SK-N-SH (cell line): ENCODE measurements around the gene CD200. TPM values are rescaled to one million over a fixed set of nuclear protein-coding genes. Genes with fewer than 3 reads are reported as not detected.
A peak's percentile ranks its signal among the peaks of the same experiment; 100 is the strongest.

ENCODE experiments used
- CTCF ChIA-PET: fragments of 300-600, 350-600 bp; formaldehyde crosslinking; extraction: SDS; loops from one replicate; lab custom pipeline; 2021; lab: Yijun Ruan, JAX
- POLR2A ChIA-PET: fragments of 350-600 bp; sonication (Branson Sonifier 250); formaldehyde crosslinking; extraction: SDS; loops from one replicate; lab custom pipeline; 2020; ENCODE audit warnings: antibody characterized with exemption, inconsistent platforms; lab: Yijun Ruan, JAX
- DNase-seq: peaks from one replicate; pipeline ENCODE4 v3.0.0; 2012
- H2AFZ ChIP-seq: fragments of 200-600 bp; sonication (generic); 2 replicates; pipeline ENCODE4 v1.8.1; 2016; ENCODE audit warnings: antibody characterized with exemption, mild to moderate bottlenecking, low read depth
- H3F3A ChIP-seq: fragments of 200-600 bp; sonication (generic); replicated peaks from 2 replicates; pipeline ENCODE3; 2016; ENCODE audit warnings: antibody characterized with exemption, mild to moderate bottlenecking; ENCODE audit not compliant: insufficient read depth
- H3K27ac ChIP-seq, 2 experiments: fragments of 200-500 bp in 1 of 2; fragments of 200-600 bp in 1 of 2; sonication (Bioruptor generic) in 1 of 2; sonication (generic), shearing (Covaris generic) in 1 of 2; 2 replicates each; pipeline versions ENCODE4 v1.5.1 to v1.6.1; 2014 to 2016; ENCODE audit warnings: low read depth in 2 of 2, inconsistent platforms in 1 of 2, low read length in 1 of 2, mild to moderate bottlenecking in 1 of 2, mixed read lengths in 1 of 2
- H3K27me3 ChIP-seq: fragments of 200-600 bp; sonication (generic), shearing (Covaris generic); 2 replicates; pipeline ENCODE4 v1.6.1; 2016; ENCODE audit warnings: mixed run types; ENCODE audit not compliant: insufficient read depth
- H3K36me3 ChIP-seq, 2 experiments: fragments of 200-500 bp in 1 of 2; fragments of 200-600 bp in 1 of 2; sonication (Bioruptor generic) in 1 of 2; sonication (generic) in 1 of 2; replicated peaks in 1 of 2; 2 replicates each; pipeline versions ENCODE3 to v1.5.1; 2014 to 2016; ENCODE audit warnings: low read length in 1 of 2, mild to moderate bottlenecking in 1 of 2; ENCODE audit not compliant: insufficient read depth in 2 of 2, control insufficient read depth in 1 of 2
- H3K4me1 ChIP-seq, 2 experiments: fragments of 200-500 bp in 1 of 2; fragments of 200-600 bp in 1 of 2; sonication (Bioruptor generic) in 1 of 2; sonication (generic), shearing (Covaris generic) in 1 of 2; 2 replicates each; pipeline versions ENCODE4 v1.5.1 to v1.6.1; 2014 to 2016; ENCODE audit warnings: low read depth in 1 of 2, low read length in 1 of 2, mixed run types in 1 of 2; ENCODE audit not compliant: insufficient read depth in 2 of 2, control insufficient read depth in 1 of 2
- H3K4me2 ChIP-seq: fragments of 200-600 bp; sonication (generic), shearing (Covaris generic); 2 replicates; pipeline ENCODE4 v1.6.1; 2017; ENCODE audit warnings: mixed run types
- H3K4me3 ChIP-seq, 2 experiments: fragments of 200-500 bp in 1 of 2; fragments of 200-600 bp in 1 of 2; sonication (Bioruptor generic) in 1 of 2; sonication (generic), shearing (Covaris generic) in 1 of 2; 2 replicates each; pipeline versions ENCODE4 v1.5.1 to v1.8.1; 2014 to 2016; ENCODE audit warnings: low read depth in 2 of 2, inconsistent platforms in 1 of 2, low read length in 1 of 2, mild to moderate bottlenecking in 1 of 2, mixed read lengths in 1 of 2, moderate library complexity in 1 of 2
- H3K79me2 ChIP-seq: fragments of 200-600 bp; sonication (generic); 2 replicates; pipeline ENCODE4 v1.8.1; 2017; ENCODE audit warnings: mild to moderate bottlenecking; ENCODE audit not compliant: insufficient read depth
- H3K9ac ChIP-seq: fragments of 200-600 bp; sonication (generic); 2 replicates; pipeline ENCODE4 v1.6.1; 2017; ENCODE audit warnings: mixed run types
- H3K9me2 ChIP-seq: fragments of 200-600 bp; sonication (generic); 2 replicates; pipeline ENCODE4 v1.6.1; 2017; ENCODE audit warnings: mixed run types
- H3K9me3 ChIP-seq: fragments of 200-600 bp; sonication (generic); 2 replicates; pipeline ENCODE4 v1.6.1; 2017; ENCODE audit warnings: mixed run types, mild to moderate bottlenecking, moderate library complexity
- H4K20me1 ChIP-seq: fragments of 200-600 bp; sonication (generic); 2 replicates; pipeline ENCODE4 v1.6.1; 2017; ENCODE audit warnings: mild to moderate bottlenecking, mixed run types; ENCODE audit not compliant: insufficient read depth
- CTCF ChIP-seq: fragments of 200-600 bp; sonication (generic); IDR thresholded peaks from 2 replicates; pipeline ENCODE4 v1.6.1; 2017; ENCODE audit warnings: antibody characterized with exemption, mild to moderate bottlenecking, moderate library complexity
- EP300 ChIP-seq, 2 experiments: IDR thresholded peaks; 2 replicates each; pipeline versions ENCODE4 v1.4.0 to v1.6.1; 2012; ENCODE audit warnings: borderline replicate concordance in 1 of 2, low read depth in 1 of 2, low read length in 1 of 2
- FOSL2 ChIP-seq: IDR thresholded peaks from 2 replicates; pipeline ENCODE4 v1.4.0; 2012; ENCODE audit warnings: low read depth, mild to moderate bottlenecking, moderate library complexity, borderline replicate concordance
- FOXJ3 ChIP-seq: sonication (generic); formaldehyde crosslinking; IDR thresholded peaks from 2 replicates; pipeline ENCODE4 v1.5.1; 2020; ENCODE audit warnings: mild to moderate bottlenecking, missing genetic modification reagents
- GABPA ChIP-seq: IDR thresholded peaks from 2 replicates; pipeline ENCODE4 v1.4.0; 2012; ENCODE audit warnings: low read depth, mild to moderate bottlenecking
- GATA2 ChIP-seq: sonication (generic); formaldehyde crosslinking; IDR thresholded peaks from 2 replicates; pipeline ENCODE4 v1.5.0; 2020; ENCODE audit warnings: mild to moderate bottlenecking, missing genetic modification reagents
- MEF2A ChIP-seq: IDR thresholded peaks from 2 replicates; pipeline ENCODE4 v1.4.0; 2012; ENCODE audit warnings: low read depth, borderline replicate concordance
- NFIC ChIP-seq: IDR thresholded peaks from 2 replicates; pipeline ENCODE4 v1.4.0; 2012; ENCODE audit warnings: borderline replicate concordance
- RXRA ChIP-seq: IDR thresholded peaks from 2 replicates; pipeline ENCODE4 v1.4.0; 2012; ENCODE audit warnings: low read depth, mild to moderate bottlenecking, borderline replicate concordance
- TAF1 ChIP-seq: IDR thresholded peaks from 2 replicates; pipeline ENCODE4 v1.6.1; 2012; ENCODE audit warnings: low read depth, mild to moderate bottlenecking, low read length, moderate library complexity, borderline replicate concordance
- TCF12 ChIP-seq: IDR thresholded peaks from 2 replicates; pipeline ENCODE4 v1.4.0; 2012
- WGBS: methylation state at CpG from one replicate; pipeline ENCODE4 v1.1.6; 2017; ENCODE audit warnings: low lambda C conversion rate; 5-methylcytosine and 5-hydroxymethylcytosine counted together
- polyA plus RNA-seq, 3 experiments: library from polyadenylated mRNA; depleted of rRNA; stranded (reverse); fragments of >200 nt; gene quantifications; 2 replicates each; pipeline ENCODE4 v1.2.3, GENCODE V29; 2012
- TF ChIP-seq, protein P1 (sequence below): fragments of 150-350 bp; IDR thresholded peaks from 2 replicates; pipeline ENCODE4 v1.6.1; 2017; ENCODE audit warnings: antibody characterized with exemption, low read length, low read depth, borderline replicate concordance
- TF ChIP-seq, protein P2 (sequence below): IDR thresholded peaks from 2 replicates; pipeline ENCODE4 v1.6.1; 2012; ENCODE audit warnings: mild to moderate bottlenecking, low read depth, low read length, moderate library complexity

CD200 gene
- polyA plus RNA-seq, 1 of the 3 experiments (the other 2 are of a cell fraction), result 1.1 TPM

DNA sequence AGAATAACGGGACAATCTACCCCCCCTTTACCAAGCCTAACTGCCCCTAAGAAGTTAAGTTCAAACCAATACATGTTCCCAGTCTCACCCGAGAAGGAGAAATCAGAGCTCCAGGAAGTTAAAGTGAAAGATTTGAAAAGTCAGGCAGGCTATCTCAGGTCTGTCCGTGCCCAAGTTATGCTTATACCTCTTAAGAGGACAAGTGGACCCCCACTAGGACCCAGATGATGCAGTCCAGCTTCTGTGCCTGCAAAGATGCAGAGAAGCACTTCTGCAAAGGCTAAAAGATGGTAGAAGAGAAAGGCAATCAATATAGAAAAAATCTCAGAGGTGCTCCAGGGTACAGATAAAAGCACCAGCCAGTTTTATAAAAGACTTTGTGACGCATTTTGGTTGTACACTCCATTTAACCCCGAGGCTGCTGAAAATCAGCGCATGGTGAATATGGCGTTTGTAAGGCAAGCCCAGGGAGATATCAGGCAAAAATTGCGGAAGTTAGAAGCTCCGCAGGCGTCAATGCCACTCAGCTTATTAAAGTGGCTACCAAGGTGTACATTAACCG lies 29.1 kb upstream of the CD200 start (continued):
- TF ChIP-seq, protein P1, sequence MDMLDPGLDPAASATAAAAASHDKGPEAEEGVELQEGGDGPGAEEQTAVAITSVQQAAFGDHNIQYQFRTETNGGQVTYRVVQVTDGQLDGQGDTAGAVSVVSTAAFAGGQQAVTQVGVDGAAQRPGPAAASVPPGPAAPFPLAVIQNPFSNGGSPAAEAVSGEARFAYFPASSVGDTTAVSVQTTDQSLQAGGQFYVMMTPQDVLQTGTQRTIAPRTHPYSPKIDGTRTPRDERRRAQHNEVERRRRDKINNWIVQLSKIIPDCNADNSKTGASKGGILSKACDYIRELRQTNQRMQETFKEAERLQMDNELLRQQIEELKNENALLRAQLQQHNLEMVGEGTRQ, result no peak
- TF ChIP-seq RXRA (no peak), FOSL2 (no peak)

DNA sequence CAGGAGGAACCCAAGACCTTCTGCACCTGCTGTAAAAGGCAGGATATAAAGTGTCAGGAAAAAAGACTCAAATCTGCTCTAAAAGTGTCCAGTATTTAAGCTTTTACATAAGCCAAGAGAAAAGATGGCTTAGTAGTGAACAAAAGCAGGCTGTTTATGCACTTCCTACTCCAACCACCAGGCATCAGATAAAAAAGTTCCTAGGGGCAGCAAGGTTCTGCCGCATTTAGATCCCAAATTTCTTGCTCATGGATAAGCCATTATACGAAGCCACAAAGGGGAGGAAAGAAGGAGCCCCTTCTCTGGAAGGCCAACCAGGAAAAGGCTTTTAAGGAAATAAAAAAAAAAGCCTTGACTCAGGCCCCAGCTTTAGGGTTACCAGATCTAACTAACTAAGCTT lies 28.3 kb upstream of the CD200 start:
- peaks cover 0 to 36% of the 10 kb centered on the region in 2 experiments; a peak in 2 of 4 replicates for H3K4me1 ChIP-seq
- H3K9me2 ChIP-seq, result no peaks in the 10 kb centered on the region
- WGBS, result 65% methylated on average over 2 of the region's 2 CpGs
- no peaks in the 10 kb centered on the region for H3K36me3 ChIP-seq
- POLR2A ChIA-PET, result interaction anchor here (2.4 kb wide), 1 partner anchor 29 kb away, joined by 11 read pairs; the partner anchor contains the start of gene CD200
- H3K9me3 ChIP-seq, result no peaks in the 10 kb centered on the region
- DNase-seq, result no peak
- TF ChIP-seq CTCF, result peak; percentile 28; the same call in 1 of the 2 replicates
- TF ChIP-seq MEF2A, result no peak
- no peaks in the 10 kb centered on the region for H3K79me2 ChIP-seq
- no peak overlapping the region for H3K9ac ChIP-seq
- H3K27ac ChIP-seq, result peak overlapping the region in 1 of 2 experiments; percentile 72; a peak in 1 of 4 replicates
- no peaks in the 10 kb centered on the region for H3F3A ChIP-seq
- H2AFZ ChIP-seq, result 0 out of 2 replicates have a peak overlapping the region, but pooled peaks have one; percentile 75
- CTCF ChIA-PET, result interaction anchor here (0.9 to 2.7 kb wide), 8 partner anchors 9 to 227 kb away, joined by 3 to 28 read pairs (median 5); partner anchors contain the start of genes CD200 and SLC9C1
- no peak overlapping the region for H3K4me3 ChIP-seq
- no peaks in the 10 kb centered on the region for H3K27me3 ChIP-seq
- H3K4me2 ChIP-seq, result no peak overlapping the region
- no peaks in the 10 kb centered on the region for H4K20me1 ChIP-seq

GRCh38 chr3:112306825-112307224 lies 26.1 kb upstream of the CD200 start:
- ChIA-PET POLR2A (interaction anchor here (0.6 kb wide), 1 partner anchor 152 kb away, joined by 3 read pairs; no protein-coding TSS in a partner anchor), CTCF (interaction anchor here (1.1 to 2.5 kb wide), 2 partner anchors 14 to 20 kb away, joined by 3 to 9 read pairs; no protein-coding TSS in a partner anchor)
- 87% methylated on average over 8 of the region's 9 CpGs for WGBS
- Histone ChIP-seq H3K79me2 (no peaks in the 10 kb centered on the region), H3F3A (no peaks in the 10 kb centered on the region), H3K9me2 (no peaks in the 10 kb centered on the region), H3K9ac (no peak overlapping the region), H3K4me3 (no peak overlapping the region), H4K20me1 (no peaks in the 10 kb centered on the region), H3K4me2 (no peak overlapping the region), H3K27me3 (no peaks in the 10 kb centered on the region), H3K36me3 (no peaks in the 10 kb centered on the region), H3K9me3 (no peaks in the 10 kb centered on the region), H3K4me1 (peaks cover 0 to 36% of the 10 kb centered on the region in 2 experiments; a peak in 2 of 4 replicates), H2AFZ (no peak overlapping the region), H3K27ac (peak overlapping the region in 1 of 2 experiments; percentile 47; a peak in 1 of 4 replicates)
- no peak for DNase-seq
- TF ChIP-seq, protein P2, sequence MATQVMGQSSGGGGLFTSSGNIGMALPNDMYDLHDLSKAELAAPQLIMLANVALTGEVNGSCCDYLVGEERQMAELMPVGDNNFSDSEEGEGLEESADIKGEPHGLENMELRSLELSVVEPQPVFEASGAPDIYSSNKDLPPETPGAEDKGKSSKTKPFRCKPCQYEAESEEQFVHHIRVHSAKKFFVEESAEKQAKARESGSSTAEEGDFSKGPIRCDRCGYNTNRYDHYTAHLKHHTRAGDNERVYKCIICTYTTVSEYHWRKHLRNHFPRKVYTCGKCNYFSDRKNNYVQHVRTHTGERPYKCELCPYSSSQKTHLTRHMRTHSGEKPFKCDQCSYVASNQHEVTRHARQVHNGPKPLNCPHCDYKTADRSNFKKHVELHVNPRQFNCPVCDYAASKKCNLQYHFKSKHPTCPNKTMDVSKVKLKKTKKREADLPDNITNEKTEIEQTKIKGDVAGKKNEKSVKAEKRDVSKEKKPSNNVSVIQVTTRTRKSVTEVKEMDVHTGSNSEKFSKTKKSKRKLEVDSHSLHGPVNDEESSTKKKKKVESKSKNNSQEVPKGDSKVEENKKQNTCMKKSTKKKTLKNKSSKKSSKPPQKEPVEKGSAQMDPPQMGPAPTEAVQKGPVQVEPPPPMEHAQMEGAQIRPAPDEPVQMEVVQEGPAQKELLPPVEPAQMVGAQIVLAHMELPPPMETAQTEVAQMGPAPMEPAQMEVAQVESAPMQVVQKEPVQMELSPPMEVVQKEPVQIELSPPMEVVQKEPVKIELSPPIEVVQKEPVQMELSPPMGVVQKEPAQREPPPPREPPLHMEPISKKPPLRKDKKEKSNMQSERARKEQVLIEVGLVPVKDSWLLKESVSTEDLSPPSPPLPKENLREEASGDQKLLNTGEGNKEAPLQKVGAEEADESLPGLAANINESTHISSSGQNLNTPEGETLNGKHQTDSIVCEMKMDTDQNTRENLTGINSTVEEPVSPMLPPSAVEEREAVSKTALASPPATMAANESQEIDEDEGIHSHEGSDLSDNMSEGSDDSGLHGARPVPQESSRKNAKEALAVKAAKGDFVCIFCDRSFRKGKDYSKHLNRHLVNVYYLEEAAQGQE, result no peak
- TF ChIP-seq GATA2 (CRISPR knock-in tag) (no peak), EP300 (IDR thresholded peaks at IDR 0.05; ENCODE audit: borderline replicate concordance in 1 of 2, low read depth in 1 of 2, low read length in 1 of 2) (no peak), FOXJ3 (CRISPR knock-in tag) (no peak), FOSL2 (no peak), GABPA (no peak), TAF1 (no peak), NFIC (no peak), TCF12 (no peak), CTCF (no peak)
